DND-41 (cell line): Measurements from ENCODE around the gene SLC22A31.

Source experiments
- CTCF ChIP-seq: IDR thresholded peaks from 2 replicates; pipeline ENCODE4 v1.5.1; 2012; ENCODE audit warnings: borderline replicate concordance, low read length, moderate library complexity, mild to moderate bottlenecking; ENCODE audit not compliant: poor library complexity, severe bottlenecking; ENCODE audit errors: extremely low read depth
- EZH2 ChIP-seq: IDR thresholded peaks from 3 replicates; pipeline ENCODE4 v1.6.1; 2012; ENCODE audit warnings: borderline replicate concordance, low read depth, mild to moderate bottlenecking, moderate library complexity, low read length, inconsistent platforms; ENCODE audit not compliant: severe bottlenecking

GRCh38 chr16:89184933-89185794 is 15.2 kb downstream of the SLC22A31 start:
- TF ChIP-seq CTCF (no peak), EZH2 (no peak)
